MG63 (cell line): ENCODE measurements around the gene ACVRL1. TPM values are rescaled to one million over a fixed set of nuclear protein-coding genes. Genes with fewer than 3 reads are reported as not detected.
A peak's percentile ranks its signal among the peaks of the same experiment; 100 is the strongest.
"Not testable (repeated sequence)": the region's sequence is repeated elsewhere in the genome, so short reads cannot be mapped to it uniquely, and the experiment has no call there.

Experiments
- DNase-seq: peaks from one replicate; pipeline ENCODE4 v3.0.0-alpha.2; 2020
- H3K27me3 ChIP-seq: fragments of 250-450 bp; sonication (Bioruptor Pico); 2 replicates; pipeline ENCODE4 v1.5.1; 2020; ENCODE audit warnings: mild to moderate bottlenecking, moderate library complexity
- H3K36me3 ChIP-seq: fragments of 250-450 bp; sonication (Bioruptor Pico); 2 replicates; pipeline ENCODE4 v1.5.1; 2020; ENCODE audit warnings: mild to moderate bottlenecking, moderate library complexity
- H3K4me3 ChIP-seq: fragments of 250-450 bp; sonication (Bioruptor Pico); 2 replicates; pipeline ENCODE4 v1.5.1; 2020; ENCODE audit warnings: mild to moderate bottlenecking, moderate library complexity
- H3K9me3 ChIP-seq: fragments of 250-450 bp; sonication (Bioruptor Pico); 2 replicates; pipeline ENCODE4 v1.5.1; 2020; ENCODE audit warnings: mild to moderate bottlenecking, moderate library complexity
- total RNA-seq: library from RNA; depleted of rRNA; stranded (reverse); fragments of >200 nt; shearing (Covaris generic); gene quantifications from 2 replicates; pipeline ENCODE4 v1.2.3, GENCODE V29; 2014; ENCODE audit warnings: low replicate concordance

Gene ACVRL1
- total RNA-seq, 1 experiment from 2014 or later, result 1.4 TPM

DNA sequence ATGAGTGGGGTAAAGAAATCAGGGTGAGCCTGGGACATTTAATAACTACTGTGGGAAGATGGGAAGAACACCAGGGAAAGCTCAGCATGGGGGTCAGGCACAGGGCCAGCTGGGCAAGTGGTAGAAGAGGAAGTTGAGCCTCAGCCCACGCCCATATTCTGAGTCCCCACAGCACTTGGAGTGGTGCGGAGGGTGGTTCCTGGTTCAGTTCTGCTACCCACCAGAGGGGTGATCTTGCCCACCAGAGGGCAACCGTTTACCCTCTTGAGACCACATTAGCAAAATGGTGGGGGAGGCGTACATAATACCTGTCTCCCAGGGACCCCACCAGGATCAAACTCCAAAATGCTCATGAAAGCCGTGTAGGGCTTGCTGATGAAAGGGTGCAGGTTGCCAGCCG lies 36.2 kb upstream of the ACVRL1 start:
- Histone ChIP-seq H3K27me3 (no peaks in the 10 kb centered on the region), H3K4me3 (no peak overlapping the region), H3K36me3 (no peaks in the 10 kb centered on the region), H3K9me3 (no peaks in the 10 kb centered on the region)
- peak; percentile 38 for DNase-seq

DNA sequence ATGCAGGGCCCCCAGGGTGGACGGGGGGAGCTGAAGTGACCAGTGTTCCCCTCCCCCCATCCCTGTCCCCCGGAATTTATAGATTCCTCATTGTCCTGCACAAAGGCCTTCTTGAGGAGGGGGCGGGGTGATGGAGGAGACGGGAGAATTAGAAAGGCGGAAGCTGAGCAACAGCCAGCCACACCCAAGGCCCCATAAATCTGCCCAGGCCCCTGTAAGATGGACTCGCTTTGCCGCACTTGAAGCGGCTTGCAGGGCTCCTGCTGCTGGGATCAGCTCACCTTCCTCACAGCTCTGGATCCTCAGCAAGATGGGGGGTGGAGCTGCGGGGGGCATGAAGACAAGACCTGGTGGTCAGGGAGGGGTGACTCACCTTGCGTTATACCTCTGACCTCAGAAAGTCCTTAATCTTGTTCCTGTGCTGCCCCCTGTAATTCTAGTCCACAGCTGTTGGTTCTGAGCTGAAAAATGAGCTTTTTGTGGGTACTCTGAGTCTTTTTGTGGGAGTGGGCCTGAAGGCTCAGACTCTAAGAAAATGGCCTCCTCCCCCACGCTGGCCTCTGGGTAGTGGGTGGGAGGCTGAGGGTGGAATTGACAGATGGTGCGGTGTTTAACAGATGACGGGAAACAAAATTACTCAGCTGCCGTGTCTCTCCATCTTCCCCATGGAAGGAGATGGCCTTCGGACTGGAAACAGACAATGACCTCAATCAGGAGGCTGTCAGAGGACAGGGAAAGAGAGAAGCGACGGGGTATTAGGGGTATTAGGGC lies 35.2 kb upstream of the ACVRL1 start:
- DNase-seq, result no peak
- Histone ChIP-seq H3K9me3 (no peaks in the 10 kb centered on the region), H3K4me3 (no peak overlapping the region), H3K36me3 (no peaks in the 10 kb centered on the region), H3K27me3 (no peaks in the 10 kb centered on the region)

GRCh38 chr12:51872689-51872981 lies 34.7 kb upstream of the ACVRL1 start:
- Histone ChIP-seq H3K36me3 (no peaks in the 10 kb centered on the region), H3K4me3 (no peak overlapping the region), H3K9me3 (no peaks in the 10 kb centered on the region), H3K27me3 (no peaks in the 10 kb centered on the region)
- no peak for DNase-seq

GRCh38 chr12:51873251-51873994 lies 33.9 kb upstream of the ACVRL1 start:
- no peak overlapping the region for H3K4me3 ChIP-seq
- no peaks in the 10 kb centered on the region for H3K36me3 ChIP-seq
- H3K9me3 ChIP-seq, result no peaks in the 10 kb centered on the region
- DNase-seq, result no peak
- no peaks in the 10 kb centered on the region for H3K27me3 ChIP-seq

- DNase-seq, result no peak
- H3K36me3 ChIP-seq, result no peaks in the 10 kb centered on the region
- H3K4me3 ChIP-seq, result no peak overlapping the region
- H3K27me3 ChIP-seq, result no peaks in the 10 kb centered on the region
- H3K9me3 ChIP-seq, result no peaks in the 10 kb centered on the region
These were observed 33.3 kb upstream of the ACVRL1 start for GRCh38 chr12:51874000-51874399.

DNA sequence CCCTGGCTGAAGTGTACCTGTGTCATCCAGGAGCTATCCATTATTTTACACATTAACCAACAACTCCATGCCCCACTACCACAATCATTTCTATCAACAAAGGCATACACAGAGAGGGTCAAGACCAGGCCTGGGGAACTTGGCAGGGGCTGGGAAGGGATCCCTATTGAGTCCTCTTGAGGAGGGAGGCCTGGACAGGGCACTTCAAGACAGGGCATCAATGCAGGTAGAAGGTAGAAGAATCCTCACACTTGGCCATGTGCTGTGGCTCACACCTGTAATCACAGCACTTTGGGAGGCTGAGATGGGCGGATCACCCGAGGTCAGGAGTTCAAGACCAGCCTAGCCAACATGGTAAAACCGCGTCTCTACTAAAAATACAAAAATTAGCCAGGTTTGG lies 32.8 kb upstream of the ACVRL1 start:
- no peaks in the 10 kb centered on the region for H3K9me3 ChIP-seq
- no peaks in the 10 kb centered on the region for H3K27me3 ChIP-seq
- H3K4me3 ChIP-seq, result no peak overlapping the region
- H3K36me3 ChIP-seq, result no peaks in the 10 kb centered on the region
- DNase-seq, result no peak

DNA sequence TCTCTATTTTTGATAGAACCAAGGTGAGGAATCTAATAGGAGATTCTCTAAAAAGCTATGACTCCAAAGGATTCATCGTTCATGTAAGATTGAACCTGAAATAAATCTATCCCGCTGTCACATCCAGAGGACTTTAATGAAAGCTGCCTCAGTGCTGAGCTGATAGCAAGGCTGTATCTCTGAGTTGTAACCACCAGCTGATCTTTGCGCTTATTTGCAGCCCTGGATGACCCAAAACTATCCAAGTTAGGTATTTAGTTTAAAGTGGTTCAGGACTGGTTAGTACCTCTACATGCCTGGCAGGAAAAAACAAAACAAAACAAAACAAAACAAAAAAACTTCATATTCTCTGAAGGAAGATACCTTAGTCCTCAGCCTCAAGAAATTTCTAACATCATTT lies 28.2 kb upstream of the ACVRL1 start:
- no peak for DNase-seq
- Histone ChIP-seq H3K9me3 (no peaks in the 10 kb centered on the region), H3K4me3 (no peak overlapping the region)

DNA sequence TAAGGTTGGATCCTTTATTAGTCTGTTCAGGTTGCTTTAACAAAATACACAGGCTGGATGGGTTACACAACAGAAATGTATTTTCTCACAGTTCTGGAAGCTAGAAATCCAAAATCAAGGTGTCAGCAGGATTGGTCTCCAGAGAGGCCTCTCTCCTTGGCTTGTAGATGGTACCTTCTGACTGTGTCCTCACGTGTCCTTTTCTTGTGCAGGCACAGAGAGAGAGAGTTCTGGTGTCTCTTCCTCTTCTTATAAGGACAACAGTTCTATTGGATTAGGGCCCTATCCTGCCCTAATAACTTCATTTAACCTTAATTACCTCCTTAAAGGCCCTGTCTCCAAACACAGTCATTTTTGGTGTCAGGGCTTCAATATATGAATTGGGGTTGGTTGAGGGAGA lies 24.0 kb upstream of the ACVRL1 start:
- Histone ChIP-seq H3K36me3 (no peaks in the 10 kb centered on the region), H3K4me3 (no peak overlapping the region), H3K9me3 (no peaks in the 10 kb centered on the region), H3K27me3 (no peaks in the 10 kb centered on the region)
- no peak for DNase-seq

More for the DNA sequence above, 28.2 kb upstream of the ACVRL1 start:
- Histone ChIP-seq H3K27me3 (no peaks in the 10 kb centered on the region), H3K36me3 (no peaks in the 10 kb centered on the region)

GRCh38 chr12:51883998-51884675 lies 23.2 kb upstream of the ACVRL1 start:
- no peaks in the 10 kb centered on the region for H3K27me3 ChIP-seq
- no peak overlapping the region for H3K4me3 ChIP-seq
- H3K9me3 ChIP-seq, result no peaks in the 10 kb centered on the region
- no peaks in the 10 kb centered on the region for H3K36me3 ChIP-seq
- no peak for DNase-seq

GRCh38 chr12:51884676-51885229 lies 22.6 kb upstream of the ACVRL1 start:
- H3K36me3 ChIP-seq, result no peaks in the 10 kb centered on the region
- DNase-seq, result no peak
- no peaks in the 10 kb centered on the region for H3K27me3 ChIP-seq
- H3K9me3 ChIP-seq, result no peaks in the 10 kb centered on the region
- no peak overlapping the region for H3K4me3 ChIP-seq

DNA sequence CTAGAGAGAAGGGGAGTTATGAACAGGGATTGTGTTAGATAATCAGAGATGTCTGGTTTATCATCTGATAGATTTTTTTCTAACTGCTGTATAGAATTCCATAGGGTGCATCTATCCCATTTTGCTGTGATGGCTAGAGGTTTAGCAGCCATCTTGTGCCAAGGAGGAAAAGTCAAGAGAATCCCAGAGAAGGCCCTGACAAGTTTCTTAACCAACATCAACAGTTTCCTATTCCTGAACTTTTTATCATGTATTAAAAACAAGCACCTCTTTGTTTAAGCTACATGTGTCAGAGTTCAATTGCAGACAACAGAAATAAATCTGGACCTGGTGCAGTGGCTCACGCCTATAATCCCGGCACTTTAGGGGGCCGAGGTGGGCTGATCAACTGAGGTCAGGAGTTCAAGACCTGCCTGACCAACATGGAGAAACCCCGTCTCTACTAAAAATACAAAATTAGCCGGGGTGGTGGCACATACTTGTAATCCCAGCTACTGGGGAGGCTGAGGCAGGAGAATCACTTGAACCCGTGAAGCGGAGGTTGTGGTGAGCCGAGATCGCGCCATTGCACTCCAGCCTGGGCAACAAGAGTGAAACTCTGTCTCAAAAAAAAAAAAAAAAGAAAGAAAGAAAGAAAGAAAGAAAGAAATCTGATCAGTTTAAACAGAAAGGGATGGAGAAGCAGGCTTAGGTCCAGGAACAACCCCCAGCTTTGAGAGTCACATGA lies 21.8 kb upstream of the ACVRL1 start:
- not testable (repeated sequence) for DNase-seq, H3K27me3 ChIP-seq, H3K36me3 ChIP-seq, H3K9me3 ChIP-seq, H3K4me3 ChIP-seq

DNA sequence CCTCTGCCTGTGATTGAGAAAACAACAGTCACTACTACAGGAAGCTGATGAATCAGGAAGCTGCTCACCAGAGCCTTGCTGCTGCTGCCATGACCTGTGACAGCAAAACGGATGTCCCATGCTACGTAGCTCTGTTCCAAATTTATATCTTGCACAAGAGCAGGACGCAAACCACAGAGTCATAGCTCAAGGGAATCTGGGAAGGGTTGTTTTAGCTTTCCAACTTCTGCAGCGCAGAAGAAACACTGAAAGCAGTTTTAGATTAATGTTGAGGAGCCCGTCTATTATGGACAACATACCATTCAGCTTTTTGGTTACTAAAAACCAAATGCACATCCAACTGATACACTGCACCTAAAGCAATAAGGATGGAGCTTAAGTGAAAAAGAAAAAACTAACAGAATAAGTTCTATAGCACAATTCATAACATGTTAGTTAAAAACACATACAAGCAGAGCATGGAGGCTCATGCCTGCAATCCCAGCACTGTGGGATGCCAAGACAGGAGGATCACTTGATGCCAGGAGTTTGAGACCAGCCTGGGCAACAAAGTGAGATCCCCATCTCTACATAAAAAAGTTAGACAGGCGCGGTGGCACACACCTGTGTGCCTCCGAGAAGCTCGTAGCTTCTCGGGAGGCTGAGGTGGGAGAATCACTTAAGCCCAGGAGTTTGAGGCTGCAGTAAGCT lies 21.1 kb upstream of the ACVRL1 start:
- Histone ChIP-seq H3K9me3 (no peaks in the 10 kb centered on the region), H3K27me3 (no peaks in the 10 kb centered on the region), H3K4me3 (no peak overlapping the region), H3K36me3 (no peaks in the 10 kb centered on the region)
- DNase-seq, result peak; percentile 66

DNA sequence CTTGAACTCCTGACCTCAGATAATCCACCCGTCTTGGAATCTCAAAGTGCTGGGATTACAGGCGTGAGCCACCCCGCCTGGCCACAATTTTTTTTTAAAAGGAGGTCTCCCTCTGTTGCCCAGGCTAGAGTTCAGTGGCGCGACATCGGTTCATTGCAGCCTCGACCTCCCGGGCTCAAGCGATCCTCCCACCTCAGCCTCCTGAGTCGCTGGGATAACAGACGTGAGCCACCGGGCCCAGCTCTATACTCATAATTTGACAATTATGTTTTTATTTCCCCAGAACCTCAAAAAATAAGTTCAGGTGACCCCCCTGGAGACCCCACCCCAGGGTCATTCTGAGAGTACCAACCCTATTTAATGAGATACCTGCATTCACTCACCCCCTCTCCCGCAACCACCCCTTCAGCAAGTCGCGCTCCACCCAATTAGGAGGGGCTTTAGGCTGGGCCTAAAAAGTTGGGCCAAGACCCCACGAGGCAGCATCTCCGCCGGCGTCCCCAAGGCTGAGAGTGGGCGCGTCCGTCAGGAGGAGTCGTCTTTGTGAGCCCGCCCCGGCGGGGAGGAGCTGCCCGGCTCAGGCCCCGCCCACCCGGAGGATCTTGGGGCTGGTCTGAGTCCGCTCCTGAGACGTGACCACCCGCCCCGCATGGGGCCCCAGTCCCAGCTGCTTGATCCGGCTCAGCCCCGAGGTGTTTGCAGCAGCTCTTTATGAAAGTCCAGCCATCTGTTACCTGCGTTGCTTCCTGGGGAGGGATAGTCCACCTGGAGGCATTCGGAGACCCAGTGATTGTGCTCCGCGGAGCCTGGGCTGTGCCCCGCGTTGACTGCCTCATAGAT lies 19.6 kb upstream of the ACVRL1 start, which contains the start of gene ANKRD33:
TSS of gene ANKRD33 (plus strand) at position 628 of the 840 bp plus-strand sequence. CDS start at position 712, 84 bp downstream.
- Histone ChIP-seq H3K4me3 (no peak within 1 kb of the TSS), H3K27me3 (no peaks in the 10 kb centered on the region), H3K9me3 (no peaks in the 10 kb centered on the region), H3K36me3 (no peaks in the 10 kb centered on the region)
- DNase-seq, result no peak

DNA sequence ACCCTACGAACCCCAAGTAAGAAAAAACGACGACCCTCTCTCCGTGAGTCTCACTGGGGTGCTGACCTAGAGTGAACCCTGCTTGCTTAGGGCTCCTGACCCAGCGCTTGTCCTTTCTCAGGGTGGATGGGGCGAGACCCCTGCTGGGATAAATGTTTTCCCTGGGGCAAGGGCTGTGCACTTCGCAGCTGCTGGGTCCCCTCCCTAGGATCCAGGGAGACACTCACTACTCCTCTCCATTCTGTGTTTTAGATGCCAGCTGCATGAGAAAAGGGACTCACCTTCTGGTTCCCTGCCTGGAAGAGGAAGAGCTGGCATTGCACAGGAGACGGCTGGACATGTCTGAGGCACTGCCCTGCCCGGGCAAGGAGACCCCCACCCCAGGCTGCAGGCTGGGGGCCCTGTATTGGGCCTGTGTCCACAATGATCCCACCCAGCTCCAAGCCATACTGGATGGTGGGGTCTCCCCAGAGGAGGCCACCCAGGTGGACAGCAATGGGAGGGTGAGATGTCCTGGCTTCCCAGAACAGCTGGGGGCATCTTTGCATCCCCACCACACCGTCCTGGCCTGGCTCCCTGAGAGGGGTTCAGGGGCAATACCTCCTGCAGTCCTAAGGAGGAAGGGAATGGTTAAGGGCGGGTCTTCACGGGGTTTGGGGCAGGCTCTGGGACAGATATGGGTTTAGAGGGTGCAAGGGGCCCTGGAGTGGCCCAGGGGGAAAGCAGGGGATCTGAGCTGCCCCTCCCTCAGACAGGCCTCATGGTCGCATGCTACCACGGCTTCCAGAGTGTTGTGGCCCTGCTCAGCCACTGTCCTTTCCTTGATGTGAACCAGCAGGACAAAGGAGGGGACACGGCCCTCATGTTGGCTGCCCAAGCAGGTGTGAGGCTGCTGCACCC lies 18.7 kb upstream of the ACVRL1 start:
- no peak overlapping the region for H3K4me3 ChIP-seq
- H3K36me3 ChIP-seq, result no peaks in the 10 kb centered on the region
- H3K27me3 ChIP-seq, result no peaks in the 10 kb centered on the region
- H3K9me3 ChIP-seq, result no peaks in the 10 kb centered on the region
- DNase-seq, result no peak
